IMR-90 (cell line): ENCODE measurements around the gene COL6A5.

ENCODE experiments used
- BHLHE40 ChIP-seq: fragments of 150-350 bp; IDR thresholded peaks from 2 replicates; pipeline ENCODE4 v1.6.1; 2016; ENCODE audit warnings: mild to moderate bottlenecking, low read depth, low read length
- CEBPB ChIP-seq: IDR thresholded peaks from 2 replicates; pipeline ENCODE4 v1.6.1; 2012; ENCODE audit warnings: low read depth, low read length, improper control_type of control experiment
- CHD1 ChIP-seq: IDR thresholded peaks from 2 replicates; pipeline ENCODE4 v1.6.1; 2012; ENCODE audit warnings: low read depth, low read length, improper control_type of control experiment
- CTCF ChIP-seq: conservative IDR thresholded peaks from 2 replicates; pipeline ENCODE4 v1.5.1; 2012; ENCODE audit warnings: mild to moderate bottlenecking, low read depth, low read length, improper control_type of control experiment
- FOS ChIP-seq: fragments of 150-350 bp; IDR thresholded peaks from 2 replicates; pipeline ENCODE4 v1.6.1; 2016; ENCODE audit warnings: low read depth, low read length
- MAFK ChIP-seq: IDR thresholded peaks from 2 replicates; pipeline ENCODE4 v1.6.1; 2012; ENCODE audit warnings: low read depth, low read length, improper control_type of control experiment
- POLR2A ChIP-seq: IDR thresholded peaks from 2 replicates; pipeline ENCODE4 v1.6.1; 2012; ENCODE audit warnings: mild to moderate bottlenecking, low read depth, low read length
- RFX5 ChIP-seq: IDR thresholded peaks from 2 replicates; pipeline ENCODE4 v1.8.0; 2012; ENCODE audit warnings: low read depth, mild to moderate bottlenecking, low read length, moderate library complexity

DNA sequence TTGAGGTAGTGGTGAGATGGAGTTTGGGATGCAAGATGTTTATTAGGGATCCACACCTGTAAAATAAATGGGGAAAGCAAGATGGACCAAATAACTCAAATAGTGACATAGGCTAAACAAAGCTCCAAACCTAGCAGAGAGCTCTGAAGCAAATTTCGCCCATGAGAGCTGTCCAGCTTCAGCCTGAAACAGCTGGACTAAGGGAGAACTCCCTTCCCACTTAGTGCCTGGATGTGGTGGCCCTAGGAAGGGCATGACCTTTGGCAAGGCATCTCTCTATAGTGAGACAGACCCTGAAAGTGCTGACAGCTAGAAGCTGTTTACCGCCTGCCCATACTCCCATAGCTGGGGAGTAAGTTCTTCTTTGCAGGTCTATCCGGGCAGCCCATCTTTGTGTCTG is 48.1 kb downstream of the COL6A5 start:
- TF ChIP-seq POLR2A (no peak), CTCF (no peak), CEBPB (no peak), CHD1 (no peak), MAFK (no peak), BHLHE40 (no peak), RFX5 (no peak), FOS (no peak)
